GM08714 (cell line): ENCODE results near the gene CARHSP1.
"Not testable (repeated sequence)": the region's sequence is repeated elsewhere in the genome, so short reads cannot be mapped to it uniquely, and the experiment has no call there.

Source experiments
- H3K4me3 ChIP-seq: fragments of 200-500 bp; sonication (Bioruptor generic); 2 replicates; pipeline ENCODE4 v1.5.1; 2014; ENCODE audit warnings: mild to moderate bottlenecking, low read length, inconsistent platforms
- ZNF274 ChIP-seq: IDR thresholded peaks from 2 replicates; pipeline ENCODE4 v1.6.1; 2012; ENCODE audit warnings: mild to moderate bottlenecking, low read depth, low read length

CARHSP1 gene

DNA sequence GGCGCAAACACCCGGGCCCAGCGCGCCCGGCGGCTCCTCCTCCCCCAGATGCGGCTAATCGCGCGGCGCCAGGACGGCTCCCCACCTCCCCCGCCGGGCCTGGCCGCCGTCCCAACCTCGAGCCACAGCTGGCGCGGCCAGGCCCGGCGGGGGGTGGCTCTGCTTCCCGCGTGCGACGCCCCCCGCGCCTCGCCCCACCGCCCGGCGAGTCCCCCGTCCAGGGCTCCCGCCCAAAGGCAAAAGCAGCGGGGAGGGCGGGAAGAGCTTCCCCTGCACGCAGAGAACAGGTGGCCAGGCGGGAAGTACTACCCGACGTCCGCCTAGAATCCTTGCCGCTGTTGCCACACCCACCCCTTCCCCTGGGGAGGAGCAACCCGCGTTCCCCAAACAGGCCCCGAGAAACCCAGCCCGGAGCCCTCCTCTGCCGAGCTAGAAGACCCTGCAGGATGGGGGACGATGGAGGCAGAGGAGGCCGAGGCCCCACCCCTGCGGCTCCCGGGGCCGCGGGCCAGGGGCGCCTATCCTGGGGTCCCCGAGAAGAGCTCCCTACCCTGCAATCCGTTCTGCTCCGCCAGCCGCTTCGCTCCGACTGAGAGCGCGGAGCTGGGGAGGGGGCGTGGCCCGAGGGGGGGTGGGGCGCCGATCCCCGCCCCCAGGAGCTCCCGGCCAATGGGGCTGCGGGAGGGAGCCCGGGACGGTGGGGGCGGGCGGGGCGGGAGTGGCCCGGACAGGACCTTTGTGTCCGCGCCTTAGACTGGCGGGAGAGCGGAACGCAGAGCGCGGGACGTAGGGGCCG is at the start of gene CARHSP1:
TSS of gene CARHSP1 (minus strand) at position 591 of the 796 bp plus-strand sequence. CDS start 9,678 bp downstream, outside the sequence.
- TF ChIP-seq ZNF274 = no peak
- peak within 1 kb of the TSS; percentile 87 for H3K4me3 ChIP-seq

DNA sequence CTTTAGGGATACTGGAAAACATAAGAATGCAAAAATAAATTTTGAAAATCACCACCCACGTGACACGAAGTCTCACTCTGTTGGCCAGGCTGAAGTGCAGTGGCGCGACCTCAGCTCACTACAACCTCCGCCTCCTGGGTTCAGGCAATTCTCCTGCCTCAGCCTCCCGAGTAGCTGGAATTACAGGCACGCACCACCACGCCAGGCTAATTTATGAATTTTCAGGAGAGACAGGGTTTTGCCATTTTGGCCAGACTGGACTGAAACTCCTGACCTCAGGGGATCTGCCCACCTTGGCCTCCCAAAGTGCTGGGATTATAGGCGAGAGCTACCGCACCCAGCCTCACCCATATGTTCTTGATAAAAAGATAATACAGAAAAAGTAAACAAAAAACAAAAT is 48.5 kb upstream of the CARHSP1 start:
- H3K4me3 ChIP-seq = not testable (repeated sequence)

DNA sequence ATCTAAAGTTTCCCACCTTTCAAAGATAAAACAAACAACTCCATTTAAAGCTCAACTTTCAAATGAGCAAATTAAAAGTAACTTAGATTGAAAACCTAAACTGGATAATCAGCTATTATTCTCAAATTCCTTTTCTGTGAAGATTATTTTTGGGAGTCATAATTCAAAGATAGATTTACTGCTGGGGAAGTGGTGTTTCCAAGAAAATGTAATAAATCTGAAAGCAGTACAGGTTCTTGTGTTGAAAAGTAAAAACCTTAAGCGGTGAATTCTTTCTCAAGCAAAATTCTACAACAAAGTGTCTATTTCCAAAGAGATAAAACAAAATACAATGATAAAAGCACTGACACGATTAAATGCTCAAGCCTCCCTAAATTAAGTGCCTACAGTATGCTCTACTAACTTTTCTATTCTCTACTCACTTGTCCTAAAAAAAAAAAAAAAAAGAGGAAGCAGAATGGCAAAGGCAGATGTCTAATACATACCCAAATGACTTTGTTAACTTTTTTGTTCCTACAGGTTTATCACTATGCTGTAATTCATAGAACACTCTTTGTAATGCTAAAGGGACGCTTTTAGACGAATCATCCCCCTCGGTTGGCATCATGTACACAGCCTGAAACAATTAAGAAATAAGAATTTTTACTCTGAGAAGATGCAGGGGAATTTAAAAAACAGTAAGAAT is 47.9 kb upstream of the CARHSP1 start:
- no peak for TF ChIP-seq ZNF274
- H3K4me3 ChIP-seq = no peak overlapping the region

DNA sequence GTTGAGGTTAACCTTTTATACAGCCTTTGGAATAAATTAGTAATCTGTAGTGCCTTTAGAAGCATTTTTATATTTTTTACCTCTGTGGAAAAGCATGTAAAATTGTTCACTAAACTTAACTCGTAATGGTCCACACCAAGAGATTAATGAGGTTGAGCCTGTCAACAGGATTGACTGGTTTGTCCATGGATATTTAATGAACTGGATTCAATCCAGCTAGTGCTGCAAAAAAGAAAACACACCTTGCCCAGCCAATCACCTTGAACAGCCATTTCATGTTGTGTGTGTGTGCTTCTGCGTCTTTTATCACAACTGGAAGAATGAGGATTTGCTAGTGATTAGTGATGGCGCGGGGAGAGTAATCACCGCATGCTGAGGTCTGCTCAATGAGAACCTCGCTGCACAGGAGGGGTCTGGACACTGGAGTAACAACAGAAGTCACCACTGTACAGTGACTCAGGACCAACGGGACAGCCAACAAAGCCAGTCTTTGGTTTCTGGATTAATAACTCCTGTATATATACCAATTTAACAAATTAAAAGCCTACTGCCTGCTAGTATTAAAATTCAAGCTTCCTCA is 47.0 kb upstream of the CARHSP1 start:
- TF ChIP-seq ZNF274 = no peak
- H3K4me3 ChIP-seq = no peak overlapping the region

DNA sequence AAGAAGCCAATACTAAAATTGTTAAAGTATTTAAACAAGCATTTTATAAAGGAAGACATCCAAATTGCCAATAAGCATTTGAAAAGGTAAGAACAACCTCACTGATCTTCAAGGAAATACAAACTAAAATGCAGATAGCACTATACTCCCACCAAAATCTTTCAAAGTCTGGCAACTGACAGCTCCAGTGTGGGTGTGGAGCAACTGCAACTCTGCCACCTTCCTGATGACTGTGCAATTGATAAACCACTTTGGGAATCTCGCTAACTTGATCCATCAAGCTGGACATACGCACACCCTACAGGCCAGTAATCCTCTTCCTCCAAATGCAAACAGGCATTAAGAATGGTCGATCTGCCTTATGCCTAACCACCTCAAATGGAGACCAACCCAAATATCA is 45.3 kb upstream of the CARHSP1 start:
- TF ChIP-seq ZNF274 = no peak
- no peak overlapping the region for H3K4me3 ChIP-seq

DNA sequence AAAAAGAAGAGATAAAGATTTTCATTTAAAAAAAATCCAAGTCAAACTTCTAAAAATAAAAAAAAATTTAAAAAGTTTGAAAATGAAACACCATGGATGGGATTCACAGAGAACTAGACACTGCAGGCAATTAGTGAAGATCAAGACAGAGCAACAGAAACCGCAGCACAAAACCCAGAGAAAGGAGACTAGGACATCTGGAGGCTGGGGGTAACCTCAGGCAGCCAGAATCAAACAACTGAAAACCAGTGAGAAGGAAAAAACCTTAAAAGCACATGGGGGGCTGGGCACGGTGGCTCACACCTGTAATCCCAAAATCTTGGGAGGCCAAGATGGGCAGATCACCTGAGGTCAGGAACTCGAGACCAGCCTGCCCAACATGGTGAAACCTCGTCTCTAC is 44.0 kb upstream of the CARHSP1 start:
- TF ChIP-seq ZNF274 = no peak
- H3K4me3 ChIP-seq = no peak overlapping the region

DNA sequence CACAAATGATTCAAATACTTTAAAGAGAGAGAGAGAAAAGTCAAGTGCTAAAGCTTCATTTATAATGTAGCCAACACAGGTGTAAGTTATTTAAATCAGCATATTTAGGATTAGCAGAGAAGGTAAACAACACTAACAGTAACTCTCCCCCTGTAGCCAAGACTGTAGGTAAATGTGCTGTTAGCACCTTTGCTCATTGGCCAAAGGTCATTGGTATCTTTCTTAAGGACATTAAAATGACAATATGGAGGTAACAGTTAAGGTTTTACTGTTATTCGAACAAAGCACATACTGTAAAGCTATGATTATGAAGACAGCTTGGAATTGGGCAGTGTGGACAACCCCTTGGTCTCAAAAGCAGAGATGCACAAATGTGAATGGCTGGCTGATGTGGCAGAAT is 42.0 kb upstream of the CARHSP1 start:
- H3K4me3 ChIP-seq = no peak overlapping the region
- TF ChIP-seq ZNF274 = no peak

DNA sequence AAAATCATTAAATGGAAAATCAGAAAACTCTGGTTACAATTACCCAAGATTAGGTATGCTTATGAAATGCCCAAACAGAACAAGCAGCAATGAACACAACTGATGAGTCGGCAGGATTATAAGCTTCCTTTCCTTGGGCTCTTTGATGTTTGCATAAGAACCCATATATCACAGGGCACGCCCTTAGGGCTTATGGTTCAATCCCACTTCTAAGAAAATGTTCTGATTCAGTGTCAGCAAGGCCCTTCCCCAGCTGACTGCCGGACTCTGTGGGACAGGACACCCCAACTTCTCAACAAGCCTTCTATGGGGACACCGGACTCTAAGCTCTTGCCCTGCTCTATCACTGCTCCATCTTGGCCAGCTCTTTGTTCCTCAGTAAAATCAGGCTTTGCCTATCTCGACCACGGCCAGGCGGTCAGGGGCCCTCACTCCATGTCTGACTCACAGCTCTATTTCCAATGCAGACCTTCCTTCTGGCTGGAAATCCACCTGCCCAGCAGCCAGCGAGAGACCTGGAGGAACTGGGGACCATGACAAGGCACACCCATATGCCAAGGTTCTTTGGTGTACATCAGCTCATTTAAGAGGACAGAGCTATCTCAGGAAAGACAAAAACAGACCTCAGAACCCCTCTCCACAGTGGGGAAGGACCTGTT is 40.1 kb upstream of the CARHSP1 start:
- no peak overlapping the region for H3K4me3 ChIP-seq
- no peak for TF ChIP-seq ZNF274

DNA sequence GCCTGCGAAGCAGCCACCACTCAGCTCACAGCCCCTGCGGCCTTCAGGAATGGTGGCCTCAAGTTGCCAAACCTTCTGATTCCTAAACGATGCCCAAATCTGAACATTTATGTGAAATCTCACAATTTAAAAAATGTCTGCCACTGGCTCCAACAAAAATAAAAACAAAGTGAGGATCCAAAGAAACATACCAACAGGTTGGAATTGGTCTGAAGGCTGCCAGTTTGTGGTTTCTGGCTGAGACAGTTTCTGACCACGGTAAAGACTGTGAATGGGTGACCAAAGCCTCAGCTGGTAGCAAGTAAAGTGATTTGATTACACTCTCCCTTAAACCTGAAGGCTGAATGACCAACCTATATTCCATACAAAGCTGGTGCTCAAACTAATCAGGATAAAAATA is 38.3 kb upstream of the CARHSP1 start:
- H3K4me3 ChIP-seq = no peak overlapping the region
- no peak for TF ChIP-seq ZNF274

DNA sequence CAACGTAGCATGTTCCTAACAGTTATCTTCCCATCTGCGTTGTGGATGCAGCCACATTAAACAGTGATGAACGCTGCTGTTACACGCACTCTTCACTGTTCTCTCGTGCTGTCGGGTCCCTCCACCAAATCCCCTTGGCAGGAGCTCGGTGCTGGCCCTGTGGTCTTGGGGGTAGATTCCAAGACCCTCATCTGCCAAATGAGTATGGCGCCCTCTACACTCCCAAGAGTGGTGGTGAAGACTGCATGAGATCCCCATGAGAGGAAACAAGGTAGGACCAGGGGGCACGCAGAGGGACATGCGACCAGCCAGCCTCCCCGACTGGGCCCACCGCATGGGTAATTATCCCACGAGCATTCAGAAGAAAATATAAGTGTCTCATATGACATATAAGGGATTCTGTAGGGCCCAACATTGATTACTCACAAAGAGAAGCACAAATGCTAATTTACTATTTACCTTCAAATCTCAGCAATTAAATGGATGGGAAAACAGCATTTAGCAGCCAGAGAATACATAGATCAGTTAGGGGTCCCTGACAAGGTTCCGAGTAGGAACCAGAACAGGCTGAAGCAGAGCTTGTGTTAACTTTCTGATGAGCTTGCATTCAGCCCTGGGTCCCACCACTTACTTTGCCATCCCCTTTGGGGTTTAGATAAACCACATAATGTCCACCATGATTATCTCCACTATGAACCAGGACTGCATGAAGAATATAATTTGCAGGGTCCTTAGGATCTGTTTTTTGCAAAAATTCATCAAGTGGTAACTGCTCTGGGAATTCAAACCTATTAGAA is 37.2 kb upstream of the CARHSP1 start:
- no peak for TF ChIP-seq ZNF274
- no peak overlapping the region for H3K4me3 ChIP-seq

DNA sequence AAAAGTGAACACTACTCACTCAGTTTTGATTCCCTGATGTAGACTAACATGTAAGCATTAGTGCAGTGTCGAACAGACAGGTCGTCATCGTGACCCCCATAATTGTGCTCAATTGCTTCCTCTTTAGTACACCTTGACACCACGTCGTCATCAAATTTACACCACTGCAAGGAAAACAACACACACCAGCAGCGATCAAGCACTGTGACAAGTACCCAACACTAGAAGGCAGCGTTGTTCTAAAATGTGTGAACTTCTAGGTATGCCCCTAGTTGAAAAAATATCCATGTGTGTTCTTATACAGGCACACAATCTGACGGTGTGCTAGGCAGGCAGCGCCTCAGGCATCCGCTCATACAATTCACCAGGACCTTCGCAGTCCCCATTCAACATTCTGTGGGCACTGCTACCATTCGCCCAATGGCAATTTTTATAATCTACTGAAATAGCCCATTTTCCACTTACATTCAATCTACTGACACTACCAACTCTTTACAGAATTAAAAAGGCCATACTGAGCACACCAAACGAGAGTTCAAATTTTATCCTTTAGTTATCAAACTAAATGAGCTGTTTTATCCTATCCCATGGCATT is 36.5 kb upstream of the CARHSP1 start:
- no peak overlapping the region for H3K4me3 ChIP-seq
- TF ChIP-seq ZNF274 = no peak

DNA sequence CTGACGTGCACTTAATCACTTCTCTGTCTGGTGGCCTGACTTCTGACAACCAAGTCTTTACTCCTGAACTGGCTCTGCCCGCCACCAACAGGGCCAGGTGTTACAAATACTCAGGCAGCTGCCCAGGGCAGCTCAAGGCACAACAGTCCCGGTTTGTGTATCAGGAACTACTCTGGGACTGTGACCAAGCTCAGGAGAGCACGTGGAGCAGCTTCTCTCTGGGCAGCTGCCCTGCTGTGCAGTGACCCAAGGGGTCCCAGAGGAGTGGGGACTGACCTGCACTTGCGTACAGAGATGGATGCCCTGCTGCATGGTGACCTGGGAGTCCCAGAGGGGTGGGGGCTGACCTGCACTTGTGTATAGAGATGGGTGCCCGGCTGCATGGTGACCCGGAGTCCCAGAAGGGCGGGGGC is 35.2 kb upstream of the CARHSP1 start:
- TF ChIP-seq ZNF274 = no peak
- no peak overlapping the region for H3K4me3 ChIP-seq

DNA sequence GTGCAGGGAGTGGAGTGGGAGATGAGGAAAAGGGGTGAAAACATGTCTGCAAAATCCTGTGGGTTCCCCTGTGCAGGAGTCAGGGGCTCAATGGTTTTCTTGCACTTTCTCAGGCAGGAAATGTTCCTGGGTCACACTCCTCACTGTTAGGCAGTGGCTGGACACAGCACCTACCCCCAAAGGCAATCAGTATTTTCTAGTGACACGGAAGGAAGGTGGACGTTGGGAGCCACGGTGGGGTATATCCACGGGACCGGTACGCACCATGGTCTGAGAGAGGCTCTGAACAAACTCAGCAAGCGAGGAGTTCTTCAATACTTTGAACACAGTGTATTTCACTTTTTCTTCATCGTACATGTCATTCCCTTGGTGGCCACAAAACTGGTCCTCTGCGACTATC is 34.2 kb upstream of the CARHSP1 start:
- TF ChIP-seq ZNF274 = no peak
- H3K4me3 ChIP-seq = no peak overlapping the region
